SK-N-SH treated with all-trans-retinoic acid at 6 μM for 48 hours (cell line): Measurements from ENCODE around the gene HSD17B1.

Source experiments
- GLIS3 ChIP-seq: fragments of 250-450 bp; sonication (Bioruptor Pico); IDR thresholded peaks from 2 replicates; pipeline ENCODE4 v1.5.0; 2020; ENCODE audit warnings: mild to moderate bottlenecking, moderate library complexity
- ISL1 ChIP-seq: fragments of 250-450 bp; sonication (Bioruptor Pico); IDR thresholded peaks from 2 replicates; pipeline ENCODE4 v2.1.2; 2022; ENCODE audit warnings: mild to moderate bottlenecking, moderate library complexity
- PPARA ChIP-seq: fragments of 250-450 bp; sonication (Bioruptor Pico); IDR thresholded peaks from 2 replicates; pipeline ENCODE4 v1.5.0; 2020; ENCODE audit warnings: mild to moderate bottlenecking, borderline replicate concordance
- RARB ChIP-seq: fragments of 250-450 bp; sonication (Bioruptor Pico); IDR thresholded peaks from 2 replicates; pipeline ENCODE4 v1.8.0; 2021; ENCODE audit warnings: mild to moderate bottlenecking, moderate library complexity
- SNAI2 ChIP-seq: fragments of 250-450 bp; sonication (Bioruptor Pico); IDR thresholded peaks from 2 replicates; pipeline ENCODE4 v1.5.0; 2020; ENCODE audit warnings: mild to moderate bottlenecking, moderate library complexity
- TCF4 ChIP-seq: fragments of 250-450 bp; sonication (Bioruptor Pico); IDR thresholded peaks from 2 replicates; pipeline ENCODE4 v1.8.0; 2021; ENCODE audit warnings: mild to moderate bottlenecking, moderate library complexity, borderline replicate concordance
- ZFP30 ChIP-seq: fragments of 450-650 bp; formaldehyde crosslinking; IDR thresholded peaks from 2 replicates; pipeline ENCODE4 v1.5.0; 2022; ENCODE audit warnings: mild to moderate bottlenecking, moderate library complexity
- TF ChIP-seq, protein P1 (sequence below): fragments of 250-450 bp; sonication (Bioruptor Pico); IDR thresholded peaks from 2 replicates; pipeline ENCODE4 v1.5.1; 2021; ENCODE audit warnings: mild to moderate bottlenecking, moderate library complexity

DNA sequence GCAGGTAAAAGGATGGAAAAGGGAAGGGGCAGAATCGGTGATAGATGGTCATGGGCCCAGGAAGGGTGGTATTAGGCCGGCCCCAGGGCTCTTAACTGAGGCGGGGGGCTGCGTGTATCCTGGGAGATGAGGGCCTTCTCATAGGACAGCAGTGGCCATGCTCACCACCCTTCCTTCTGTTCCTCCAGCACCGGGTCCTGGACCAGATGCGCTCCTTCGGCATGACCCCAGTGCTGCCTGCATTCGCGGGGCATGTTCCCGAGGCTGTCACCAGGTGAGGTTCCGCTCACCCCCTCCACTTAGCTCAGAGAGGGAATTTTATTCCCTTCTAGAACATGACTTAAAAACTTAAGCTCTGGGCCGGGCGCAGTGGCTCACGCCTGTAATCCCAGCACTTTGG is 14.2 kb upstream of the HSD17B1 start:
- TF ChIP-seq RARB (CRISPR knock-in tag) (no peak), ZFP30 (CRISPR knock-in tag) (no peak), ISL1 (CRISPR knock-in tag) (no peak), PPARA (CRISPR knock-in tag) (no peak), TCF4 (no peak), GLIS3 (CRISPR knock-in tag) (no peak), SNAI2 (CRISPR knock-in tag) (no peak)
- TF ChIP-seq, protein P1, sequence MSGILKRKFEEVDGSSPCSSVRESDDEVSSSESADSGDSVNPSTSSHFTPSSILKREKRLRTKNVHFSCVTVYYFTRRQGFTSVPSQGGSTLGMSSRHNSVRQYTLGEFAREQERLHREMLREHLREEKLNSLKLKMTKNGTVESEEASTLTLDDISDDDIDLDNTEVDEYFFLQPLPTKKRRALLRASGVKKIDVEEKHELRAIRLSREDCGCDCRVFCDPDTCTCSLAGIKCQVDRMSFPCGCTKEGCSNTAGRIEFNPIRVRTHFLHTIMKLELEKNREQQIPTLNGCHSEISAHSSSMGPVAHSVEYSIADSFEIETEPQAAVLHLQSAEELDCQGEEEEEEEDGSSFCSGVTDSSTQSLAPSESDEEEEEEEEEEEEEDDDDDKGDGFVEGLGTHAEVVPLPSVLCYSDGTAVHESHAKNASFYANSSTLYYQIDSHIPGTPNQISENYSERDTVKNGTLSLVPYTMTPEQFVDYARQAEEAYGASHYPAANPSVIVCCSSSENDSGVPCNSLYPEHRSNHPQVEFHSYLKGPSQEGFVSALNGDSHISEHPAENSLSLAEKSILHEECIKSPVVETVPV: no peak
